Liver (tissue), 3 donors: ENCODE measurements around the gene MRPS9.

Source experiments
- ATF3 ChIP-seq: IDR thresholded peaks from 2 replicates; pipeline ENCODE4 v1.6.1; 2016; ENCODE audit warnings: antibody characterized with exemption
- CTCF ChIP-seq: fragments of 150-350 bp; IDR thresholded peaks from 2 replicates; pipeline ENCODE4 v1.5.1; 2017; ENCODE audit warnings: improper control_type of control experiment, low read depth, low read length; ENCODE audit not compliant: missing input control
- EGR1 ChIP-seq, 2 donors: IDR thresholded peaks; 2 replicates each; pipeline ENCODE4 v1.6.1; 2016 to 2018; ENCODE audit warnings: antibody characterized with exemption in 2 of 2, low read depth in 2 of 2
- GABPA ChIP-seq, 2 donors: IDR thresholded peaks in 1 of 2; conservative IDR thresholded peaks in 1 of 2; 2 replicates each; pipeline ENCODE4 v1.6.1; 2016; ENCODE audit warnings: antibody characterized with exemption in 2 of 2, mild to moderate bottlenecking in 1 of 2, moderate library complexity in 1 of 2
- MAX ChIP-seq: IDR thresholded peaks from 2 replicates; pipeline ENCODE4 v1.6.1; 2016; ENCODE audit warnings: antibody characterized with exemption
- RAD21 ChIP-seq, 2 donors: IDR thresholded peaks; 2 replicates each; pipeline ENCODE4 v1.6.1; 2016; ENCODE audit warnings: antibody characterized with exemption in 2 of 2, mild to moderate bottlenecking in 2 of 2
- RXRA ChIP-seq, 2 donors: IDR thresholded peaks; 2 replicates each; pipeline ENCODE4 v1.6.1; 2017 to 2018; ENCODE audit warnings: antibody characterized with exemption in 2 of 2, mild to moderate bottlenecking in 1 of 2
- SP1 ChIP-seq: IDR thresholded peaks from 2 replicates; pipeline ENCODE4 v1.6.1; 2018; ENCODE audit warnings: antibody characterized with exemption, mild to moderate bottlenecking
- TAF1 ChIP-seq: conservative IDR thresholded peaks from 2 replicates; pipeline ENCODE4 v1.6.1; 2016; ENCODE audit warnings: antibody characterized with exemption, mild to moderate bottlenecking
- YY1 ChIP-seq: IDR thresholded peaks from 2 replicates; pipeline ENCODE4 v1.6.1; 2016; ENCODE audit warnings: antibody characterized with exemption, mild to moderate bottlenecking
- ZBTB33 ChIP-seq: IDR thresholded peaks from 2 replicates; pipeline ENCODE4 v1.6.1; 2016; ENCODE audit warnings: antibody characterized with exemption
- donor health status: healthy.
- donor health status: healthy.

- TF ChIP-seq CTCF = no peak
- no peak for TF ChIP-seq TAF1
- TF ChIP-seq RXRA (IDR thresholded peaks at IDR 0.05) = no peak
- no peak for TF ChIP-seq GABPA (IDR thresholded peaks at IDR 0.05 in 1 of 2, conservative IDR thresholded peaks at IDR 0.05 in 1 of 2)
- no peak for TF ChIP-seq RAD21 (IDR thresholded peaks at IDR 0.05)
- TF ChIP-seq MAX = no peak
- TF ChIP-seq ATF3 = no peak
- TF ChIP-seq EGR1 (IDR thresholded peaks at IDR 0.05; ENCODE audit: low read depth in 2 of 2) = no peak
- no peak for TF ChIP-seq YY1
- TF ChIP-seq SP1 = no peak
- TF ChIP-seq ZBTB33 = no peak
Measured at GRCh38 chr2:105103481-105103880, 65.6 kb downstream of the MRPS9 start.
